HCT116 (cell line): Measurements from ENCODE around the gene FHIT. TPM values are rescaled to one million over a fixed set of nuclear protein-coding genes. Genes with fewer than 3 reads are reported as not detected.

ENCODE experiments used
- ATAC-seq: fragments of 200-7000 bp; cut with Tn5 transposase; 2 replicates; pipeline ENCODE4 v1.9.1; 2020; ENCODE audit warnings: mild to moderate bottlenecking, moderate library complexity
- BruUV-seq: library from RNA; stranded (reverse); fragments of 400-500 nt; replicated peaks from 2 replicates; lab custom pipeline; 2021; lab: Mats Ljungman, UMichigan
- CTCF ChIA-PET: fragments of 300-600 bp; sonication (Branson Sonifier 250); formaldehyde crosslinking; loops from one replicate; lab custom pipeline; 2021; ENCODE audit warnings: antibody characterized with exemption; lab: Charles Lee
- POLR2A ChIA-PET: fragments of 300-600, 350-600 bp; sonication (Branson Sonifier 250); formaldehyde crosslinking; loops from one replicate; lab custom pipeline; 2021; ENCODE audit warnings: antibody characterized with exemption; lab: Charles Lee
- RAD21 ChIA-PET, 2 experiments: fragments of 300-600 bp; sonication (Branson Sonifier 250); formaldehyde crosslinking; loops; one replicate each; lab custom pipeline; 2023; ENCODE audit warnings: low total read pairs in 2 of 2; ENCODE audit not compliant: uncharacterized antibody in 2 of 2, unreplicated experiment in 2 of 2, low non-redundant PET in 1 of 2; lab: Charles Lee
- DNase-seq: peaks from one replicate; pipeline ENCODE4 v3.0.0-alpha.2; 2010; ENCODE audit warnings: low read depth, low spot score
- H2AFZ ChIP-seq: fragments of 200-600 bp; shearing (Covaris generic), sonication (generic); 2 replicates; pipeline ENCODE4 v1.6.1; 2017; ENCODE audit warnings: low read depth, mixed run types, mixed read lengths, antibody characterized with exemption, low read length; ENCODE audit not compliant: poor library complexity, severe bottlenecking
- H3K27ac ChIP-seq: 2 replicates; pipeline ENCODE4 v1.5.1; 2012; ENCODE audit warnings: low read depth, low read length
- H3K27me3 ChIP-seq: fragments of 200-600 bp; sonication (generic); 2 replicates; pipeline ENCODE4 v1.6.1; 2016; ENCODE audit warnings: mixed run types, low read length, mixed read lengths; ENCODE audit not compliant: insufficient read depth
- H3K36me3 ChIP-seq, 2 experiments: fragments of 200-500 bp in 1 of 2; fragments of 200-600 bp in 1 of 2; sonication (Bioruptor generic) in 1 of 2; sonication (generic) in 1 of 2; 2 replicates each; pipeline versions ENCODE4 v1.5.1 to v1.6.1; 2014 to 2016; ENCODE audit warnings: low read length in 2 of 2, inconsistent platforms in 1 of 2, mixed read lengths in 1 of 2, mixed run types in 1 of 2; ENCODE audit not compliant: insufficient read depth in 2 of 2, control insufficient read depth in 1 of 2
- H3K4me1 ChIP-seq, 2 experiments: fragments of 200-600 bp in 1 of 2; sonication (generic) in 1 of 2; 2 replicates each; pipeline versions ENCODE4 v1.5.1 to v1.6.1; 2012 to 2017; ENCODE audit warnings: low read length in 2 of 2, inconsistent platforms in 1 of 2, mild to moderate bottlenecking in 1 of 2, mixed read lengths in 1 of 2, mixed run types in 1 of 2, moderate library complexity in 1 of 2; ENCODE audit not compliant: insufficient read depth in 2 of 2, control insufficient read depth in 1 of 2
- H3K4me2 ChIP-seq: fragments of 200-600 bp; sonication (generic); 2 replicates; pipeline ENCODE4 v1.6.1; 2017; ENCODE audit warnings: mixed run types, low read length, mixed read lengths
- H3K4me3 ChIP-seq, 2 experiments: fragments of 200-600 bp in 1 of 2; sonication (generic) in 1 of 2; replicated peaks in 1 of 2; 2 replicates each; pipeline ENCODE4 v1.5.1; 2011 to 2016; ENCODE audit warnings: low read length in 2 of 2, control low read depth in 1 of 2, low read depth in 1 of 2, mild to moderate bottlenecking in 1 of 2, mixed read lengths in 1 of 2, mixed run types in 1 of 2
- H3K79me2 ChIP-seq: fragments of 200-600 bp; sonication (generic); 2 replicates; pipeline ENCODE4 v1.6.1; 2017; ENCODE audit warnings: mild to moderate bottlenecking, mixed run types, low read length, moderate library complexity, mixed read lengths; ENCODE audit not compliant: insufficient read depth
- H3K9ac ChIP-seq: fragments of 200-600 bp; sonication (generic); 2 replicates; pipeline ENCODE4 v1.6.1; 2016; ENCODE audit warnings: low read length, mixed read lengths
- H3K9me2 ChIP-seq: fragments of 200-600 bp; sonication (generic), shearing (Covaris generic); 2 replicates; pipeline ENCODE4 v1.6.1; 2017; ENCODE audit warnings: mixed run types, mild to moderate bottlenecking, moderate library complexity; ENCODE audit not compliant: insufficient read depth
- H3K9me3 ChIP-seq, 2 experiments: fragments of 200-500 bp in 1 of 2; fragments of 200-600 bp in 1 of 2; sonication (Bioruptor generic) in 1 of 2; sonication (generic) in 1 of 2; 2 replicates each; pipeline ENCODE4 v1.6.1; 2014 to 2017; ENCODE audit warnings: low read length in 2 of 2, mixed read lengths in 2 of 2, inconsistent platforms in 1 of 2, low read depth in 1 of 2, mild to moderate bottlenecking in 1 of 2, mixed run types in 1 of 2, moderate library complexity in 1 of 2; ENCODE audit not compliant: control insufficient read depth in 1 of 2, insufficient read depth in 1 of 2
- H4K20me1 ChIP-seq: fragments of 200-600 bp; sonication (generic), shearing (Covaris generic); 2 replicates; pipeline ENCODE4 v1.6.1; 2017; ENCODE audit warnings: mixed run types, mild to moderate bottlenecking, moderate library complexity; ENCODE audit not compliant: insufficient read depth
- CBX3 ChIP-seq: IDR thresholded peaks from 2 replicates; pipeline ENCODE4 v1.6.1; 2012; ENCODE audit warnings: low read depth
- CEBPB ChIP-seq: IDR thresholded peaks from 2 replicates; pipeline ENCODE4 v1.6.1; 2012; ENCODE audit warnings: low read depth
- EGR1 ChIP-seq: IDR thresholded peaks from 2 replicates; pipeline ENCODE4 v1.6.1; 2012; ENCODE audit warnings: low read depth
- ELF1 ChIP-seq: IDR thresholded peaks from 2 replicates; pipeline ENCODE4 v1.6.1; 2012; ENCODE audit warnings: low read depth, borderline replicate concordance
- EZH2 ChIP-seq: fragments of 200-600 bp; sonication (generic); IDR thresholded peaks from 2 replicates; pipeline ENCODE4 v1.6.1; 2017; ENCODE audit warnings: antibody characterized with exemption, mixed run types
- JUND ChIP-seq: IDR thresholded peaks from 2 replicates; pipeline ENCODE4 v1.6.1; 2012
- REST ChIP-seq: IDR thresholded peaks from 2 replicates; pipeline ENCODE4 v1.6.1; 2012; ENCODE audit warnings: low read depth
- SRF ChIP-seq: IDR thresholded peaks from 2 replicates; pipeline ENCODE4 v1.6.1; 2012; ENCODE audit warnings: low read depth
- YY1 ChIP-seq: IDR thresholded peaks from 2 replicates; pipeline ENCODE4 v1.6.1; 2011; ENCODE audit warnings: low read length, low read depth, moderate library complexity, mild to moderate bottlenecking; ENCODE audit not compliant: insufficient replicate concordance; ENCODE audit errors: extremely low read depth
- ZFX ChIP-seq: fragments of 450-650 bp; IDR thresholded peaks from 2 replicates; pipeline ENCODE4 v1.6.1; 2017
- intact Hi-C: fragments of 100-400 bp; cut with micrococcal nuclease; formaldehyde crosslinking; loops from 2 replicates; pipeline ENCODE4 v1.10.0; 2022
- total RNA-seq: library from RNA; stranded (reverse); gene quantifications from one replicate; pipeline ENCODE4 v1.2.1, GENCODE V29; 2021; ENCODE audit not compliant: unreplicated experiment
- TF ChIP-seq, protein P1 (sequence below), 3 experiments: fragments of 200-600 bp in 1 of 3; sonication (generic) in 1 of 3; IDR thresholded peaks in 2 of 3; conservative IDR thresholded peaks in 1 of 3; 2 replicates each; pipeline ENCODE4 v1.5.1; 2012 to 2017; ENCODE audit warnings: low read depth in 2 of 3, low read length in 2 of 3, antibody characterized with exemption in 1 of 3, borderline replicate concordance in 1 of 3, control low read depth in 1 of 3, mild to moderate bottlenecking in 1 of 3, mixed read lengths in 1 of 3, mixed run types in 1 of 3, moderate library complexity in 1 of 3; ENCODE audit not compliant: insufficient read depth in 1 of 3

Gene FHIT
- total RNA-seq, 1 experiment from 2014 or later = 20.1 TPM

GRCh38 chr3:60792249-60792852 is 458.9 kb downstream of the FHIT start:
- TF ChIP-seq SRF (no peak), EGR1 (no peak), ZFX (no peak), ELF1 (no peak)
- no TSS peak for BruUV-seq
- no peaks in the 10 kb centered on the region for H3K9me3 ChIP-seq

DNA sequence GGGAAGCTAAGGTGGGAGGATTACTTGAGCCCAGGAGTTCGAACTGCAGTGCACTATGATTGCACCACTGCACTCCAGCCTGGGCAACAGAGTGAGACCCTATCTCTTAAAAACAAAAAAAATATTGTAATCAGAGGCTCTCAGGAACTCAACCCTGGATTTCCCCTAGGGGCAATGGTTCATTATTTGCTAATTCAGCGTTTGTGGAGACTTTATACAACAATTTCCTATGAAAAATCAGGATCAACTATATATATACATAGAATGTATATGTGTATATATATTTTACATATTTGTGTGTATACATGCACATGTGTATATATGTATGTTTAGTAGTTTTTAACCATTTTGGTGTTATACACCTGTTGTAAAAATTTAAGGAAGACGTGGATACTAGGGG is 463.1 kb downstream of the FHIT start:
- H3K9ac ChIP-seq = no peak overlapping the region
- no peaks in the 10 kb centered on the region for H3K27me3 ChIP-seq
- no peak for ATAC-seq
- H3K4me3 ChIP-seq = no peak overlapping the region
- DNase-seq = no peak
- no peaks in the 10 kb centered on the region for H3K4me1 ChIP-seq
- POLR2A ChIA-PET = no interaction called here
- no peak overlapping the region for H2AFZ ChIP-seq
- H3K9me3 ChIP-seq = no peaks in the 10 kb centered on the region
- H3K79me2 ChIP-seq = no peaks in the 10 kb centered on the region
- no peak for TF ChIP-seq EGR1
- TF ChIP-seq EZH2 = no peak
- no peak for TF ChIP-seq REST
- TF ChIP-seq JUND = no peak
- TF ChIP-seq CBX3 = no peak
- no peak for TF ChIP-seq YY1
- no peak for TF ChIP-seq SRF
- TF ChIP-seq, protein P1, sequence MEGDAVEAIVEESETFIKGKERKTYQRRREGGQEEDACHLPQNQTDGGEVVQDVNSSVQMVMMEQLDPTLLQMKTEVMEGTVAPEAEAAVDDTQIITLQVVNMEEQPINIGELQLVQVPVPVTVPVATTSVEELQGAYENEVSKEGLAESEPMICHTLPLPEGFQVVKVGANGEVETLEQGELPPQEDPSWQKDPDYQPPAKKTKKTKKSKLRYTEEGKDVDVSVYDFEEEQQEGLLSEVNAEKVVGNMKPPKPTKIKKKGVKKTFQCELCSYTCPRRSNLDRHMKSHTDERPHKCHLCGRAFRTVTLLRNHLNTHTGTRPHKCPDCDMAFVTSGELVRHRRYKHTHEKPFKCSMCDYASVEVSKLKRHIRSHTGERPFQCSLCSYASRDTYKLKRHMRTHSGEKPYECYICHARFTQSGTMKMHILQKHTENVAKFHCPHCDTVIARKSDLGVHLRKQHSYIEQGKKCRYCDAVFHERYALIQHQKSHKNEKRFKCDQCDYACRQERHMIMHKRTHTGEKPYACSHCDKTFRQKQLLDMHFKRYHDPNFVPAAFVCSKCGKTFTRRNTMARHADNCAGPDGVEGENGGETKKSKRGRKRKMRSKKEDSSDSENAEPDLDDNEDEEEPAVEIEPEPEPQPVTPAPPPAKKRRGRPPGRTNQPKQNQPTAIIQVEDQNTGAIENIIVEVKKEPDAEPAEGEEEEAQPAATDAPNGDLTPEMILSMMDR (IDR thresholded peaks at IDR 0.05 in 2 of 3, conservative IDR thresholded peaks at IDR 0.05 in 1 of 3; ENCODE audit: borderline replicate concordance in 1 of 3, insufficient read depth in 1 of 3, low read depth in 2 of 3, low read length in 2 of 3) = no peak
- TF ChIP-seq CEBPB = no peak
- TF ChIP-seq, all 23 proteins: peak for 0
- Histone ChIP-seq H3K9me2 (no peaks in the 10 kb centered on the region), H4K20me1 (no peaks in the 10 kb centered on the region), H3K36me3 (no peaks in the 10 kb centered on the region), H3K4me2 (no peak overlapping the region), H3K27ac (no peak overlapping the region)
- BruUV-seq = no TSS peak
- intact Hi-C loops = no loop called here
- RAD21 ChIA-PET = no interaction called here
- CTCF ChIA-PET = no interaction called here

More at GRCh38 chr3:60792249-60792852, 458.9 kb downstream of the FHIT start:
- Histone ChIP-seq H3K9ac (no peak overlapping the region), H3K79me2 (no peaks in the 10 kb centered on the region), H2AFZ (no peak overlapping the region), H3K27ac (no peak overlapping the region), H3K9me2 (no peaks in the 10 kb centered on the region), H3K36me3 (no peaks in the 10 kb centered on the region), H3K4me1 (no peaks in the 10 kb centered on the region), H4K20me1 (no peaks in the 10 kb centered on the region), H3K4me3 (no peak overlapping the region), H3K27me3 (no peaks in the 10 kb centered on the region), H3K4me2 (no peak overlapping the region)
- RAD21 ChIA-PET = no interaction called here
- DNase-seq (no peak), ATAC-seq (no peak)
- POLR2A ChIA-PET = no interaction called here
- CTCF ChIA-PET = no interaction called here
- intact Hi-C loops = no loop called here
